ENCODE data around the gene SLC6A15.

DNA sequence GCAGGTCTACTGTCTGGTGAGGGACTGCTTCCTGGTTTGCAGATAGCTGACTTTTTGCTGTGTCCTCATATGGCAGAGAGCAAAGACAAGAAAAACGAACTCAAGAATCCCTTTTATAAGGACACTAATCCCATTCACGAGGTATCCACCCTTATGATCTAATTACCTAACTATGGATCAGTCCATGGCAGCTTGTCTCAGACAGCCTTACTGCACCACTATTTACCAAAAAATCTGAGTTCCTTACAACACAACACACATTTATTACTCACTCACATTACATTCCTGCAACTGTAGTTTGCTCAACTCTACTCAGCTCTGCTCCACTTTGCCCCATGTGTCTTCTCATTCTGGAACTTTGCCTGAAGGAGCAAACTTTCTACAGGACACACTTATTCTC lies 10.1 kb upstream of the SLC6A15 start:
- TF ChIP-seq HNF4A (CRISPR knock-in tag; IDR thresholded peaks at IDR 0.05) (no peak), GABPB1 (CRISPR knock-in tag; IDR thresholded peaks at IDR 0.05) (no peak), RELA (CRISPR knock-in tag; IDR thresholded peaks at IDR 0.05) (no peak), ZNF362 (CRISPR knock-in tag; IDR thresholded peaks at IDR 0.05; ENCODE audit: borderline replicate concordance) (no peak), ZNF484 (CRISPR knock-in tag; IDR thresholded peaks at IDR 0.05; ENCODE audit: borderline replicate concordance, low read depth) (no peak), PHF8 (CRISPR knock-in tag; IDR thresholded peaks at IDR 0.05) (no peak), CTCF (CRISPR knock-in tag; IDR thresholded peaks at IDR 0.05) (no peak), ZNF614 (CRISPR knock-in tag; IDR thresholded peaks at IDR 0.05; ENCODE audit: borderline replicate concordance) (no peak), BRF2 (CRISPR knock-in tag; IDR thresholded peaks at IDR 0.05) (no peak), SOX6 (IDR thresholded peaks at IDR 0.05) (no peak), SOX6 (CRISPR knock-in tag; IDR thresholded peaks at IDR 0.05) (no peak), CREB1 (IDR thresholded peaks at IDR 0.05) (no peak), CREB1 (CRISPR knock-in tag; IDR thresholded peaks at IDR 0.05) (no peak), ZNF678 (CRISPR knock-in tag; IDR thresholded peaks at IDR 0.05) (no peak), NPAS2 (CRISPR knock-in tag; IDR thresholded peaks at IDR 0.05; ENCODE audit: borderline replicate concordance) (no peak)
